ENCODE results near the gene HAPLN2.
"Not testable (repeated sequence)": the region's sequence is repeated elsewhere in the genome, so short reads cannot be mapped to it uniquely, and the experiment has no call there.

HAPLN2 gene

DNA sequence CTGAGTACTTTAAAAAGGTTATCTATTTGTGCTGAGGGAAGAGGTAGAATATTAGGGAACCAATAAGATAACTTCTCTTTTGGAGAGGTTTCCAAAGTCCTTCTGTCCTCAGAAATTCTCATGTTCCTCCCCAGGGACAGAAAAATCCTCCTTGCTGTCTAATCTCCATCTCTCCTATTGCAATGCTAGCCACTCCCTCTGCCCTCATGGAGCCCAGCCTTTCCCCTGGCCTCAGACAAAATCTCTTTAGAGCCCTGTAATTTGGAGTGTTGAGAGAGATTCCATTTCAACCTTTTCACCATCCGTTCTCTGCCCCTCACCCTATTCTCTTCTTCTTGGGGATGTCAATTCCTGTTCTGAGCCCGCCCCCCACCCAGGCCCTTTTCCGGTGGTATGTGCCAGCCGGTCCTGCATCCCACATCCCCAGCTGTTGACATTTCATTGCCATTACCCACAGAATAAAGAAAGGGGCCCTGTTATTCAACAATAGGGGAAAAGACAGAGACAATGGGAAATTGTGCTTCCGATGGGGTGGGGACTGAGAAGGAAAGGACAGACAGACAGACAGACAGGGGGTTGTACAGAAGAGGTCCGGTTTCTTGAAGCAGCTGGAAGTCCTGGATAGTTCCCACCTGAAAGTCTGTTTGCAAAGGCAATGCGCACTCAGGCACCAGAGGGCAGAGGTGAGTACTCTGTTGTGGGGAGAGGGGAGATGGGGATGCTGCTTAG, at the start of gene HAPLN2:
HAPLN2 (plus strand) TSS at position 563 of the 729 bp plus-strand sequence. CDS start 4,076 bp downstream, outside the sequence.
- no peak for DNase-seq (ENCODE audit: low spot score)

DNA sequence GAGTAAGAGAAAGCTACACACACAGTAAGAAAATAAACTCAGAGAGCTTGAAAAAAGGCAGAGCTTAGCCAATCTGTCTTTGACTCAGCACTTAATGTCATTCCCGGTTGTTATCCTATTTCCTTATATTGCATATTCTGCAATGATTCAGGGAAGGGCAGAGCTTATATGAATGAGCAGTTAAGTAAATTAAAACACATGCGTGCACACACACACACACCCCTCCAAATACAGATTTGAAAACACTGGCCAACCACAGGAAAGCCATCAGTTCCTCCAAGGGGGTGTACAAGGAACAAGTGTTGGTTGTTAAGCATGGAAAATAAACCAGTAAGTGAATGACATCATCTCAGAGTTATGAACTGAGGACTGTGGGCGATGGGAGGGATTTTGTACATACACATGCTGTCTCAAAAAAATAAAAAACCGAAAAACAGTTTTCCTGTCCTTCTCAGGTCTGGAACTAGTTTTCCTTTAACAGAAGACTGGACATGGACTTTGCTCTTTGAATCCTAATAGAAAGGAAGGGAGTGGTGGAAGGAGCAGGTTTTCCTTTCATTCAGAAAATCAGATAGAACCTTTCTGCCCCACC, 47.9 kb upstream of the HAPLN2 start:
- DNase-seq (ENCODE audit: low spot score): peak; percentile 82

- DNase-seq (ENCODE audit: low spot score): peak; percentile 94
Measured at GRCh38 chr1:156571919-156572662, 47.1 kb upstream of the HAPLN2 start, which contains the start of gene IQGAP3. Gene IQGAP3 (minus strand): TSS chr1:156572565. CDS start chr1:156572529, 36 bp downstream.

DNA sequence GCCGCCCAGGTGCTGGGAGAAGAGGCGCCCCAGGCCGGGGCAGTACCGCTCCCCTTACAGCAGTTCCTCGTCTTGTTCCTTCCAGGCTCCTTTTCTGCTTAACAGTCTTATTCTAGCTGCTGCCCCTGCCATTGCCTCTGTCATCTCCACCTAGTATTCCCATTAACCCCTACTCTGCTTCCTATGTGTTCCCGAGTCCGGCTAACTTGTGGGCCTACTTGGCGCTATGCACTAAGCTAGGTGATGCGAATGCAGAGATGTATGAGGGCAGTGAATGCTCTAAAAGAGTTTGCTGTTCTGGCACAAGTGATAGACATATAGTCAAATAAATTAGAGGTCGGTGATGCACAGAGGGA, 46.6 kb upstream of the HAPLN2 start:
- DNase-seq (ENCODE audit: low spot score): no peak

GRCh38 chr1:156574039-156574633, 45.1 kb upstream of the HAPLN2 start:
- DNase-seq (ENCODE audit: low spot score): no peak

- DNase-seq (ENCODE audit: low spot score): no peak
Measured at GRCh38 chr1:156577550-156577949, 41.7 kb upstream of the HAPLN2 start.

DNA sequence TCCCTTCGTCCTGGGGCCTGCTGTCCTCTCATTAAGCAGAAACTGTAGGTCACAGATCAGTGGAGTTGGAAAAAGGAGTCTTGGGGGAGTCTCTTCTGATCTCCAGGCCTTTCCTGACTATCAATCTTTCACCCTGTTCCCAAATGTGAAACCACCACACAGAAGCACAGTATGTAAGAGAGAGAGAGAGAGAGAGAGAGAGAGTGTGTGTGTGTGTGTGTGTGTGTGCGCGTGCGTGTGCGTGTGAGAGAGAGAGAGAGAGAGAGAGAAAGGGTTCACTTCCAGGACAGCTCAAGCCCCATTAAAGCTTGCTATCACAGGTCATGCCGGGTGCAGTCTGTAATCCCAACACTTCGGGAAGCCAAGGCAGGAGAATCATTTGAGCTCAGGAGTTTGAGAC, 41.2 kb upstream of the HAPLN2 start:
- no peak for DNase-seq (ENCODE audit: low spot score)

DNA sequence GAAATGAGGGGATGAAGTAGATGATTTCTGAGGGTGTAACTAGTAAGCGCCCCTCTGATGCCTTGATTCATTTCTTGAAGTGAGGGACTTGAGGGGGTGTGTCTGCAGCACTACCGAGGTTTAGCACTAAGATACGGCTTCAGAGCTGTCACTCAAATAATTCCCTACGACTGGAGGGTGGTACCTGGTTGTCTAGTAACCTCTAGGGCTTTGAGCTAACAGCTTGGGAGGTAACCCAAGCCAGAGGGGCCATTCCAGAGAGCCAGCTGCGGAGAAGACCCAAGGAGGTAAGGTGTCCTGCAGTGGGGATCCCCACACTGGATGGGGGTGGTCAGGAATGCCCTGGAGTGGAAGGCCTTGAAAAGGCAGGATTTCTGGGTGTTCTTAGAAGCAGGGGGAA, 39.7 kb upstream of the HAPLN2 start, which contains the start of gene TTC24:
TTC24 (plus strand) TSS at position 252 of the 400 bp plus-strand sequence. CDS start 1,642 bp downstream, outside the sequence.
- DNase-seq (ENCODE audit: low spot score): no peak

DNA sequence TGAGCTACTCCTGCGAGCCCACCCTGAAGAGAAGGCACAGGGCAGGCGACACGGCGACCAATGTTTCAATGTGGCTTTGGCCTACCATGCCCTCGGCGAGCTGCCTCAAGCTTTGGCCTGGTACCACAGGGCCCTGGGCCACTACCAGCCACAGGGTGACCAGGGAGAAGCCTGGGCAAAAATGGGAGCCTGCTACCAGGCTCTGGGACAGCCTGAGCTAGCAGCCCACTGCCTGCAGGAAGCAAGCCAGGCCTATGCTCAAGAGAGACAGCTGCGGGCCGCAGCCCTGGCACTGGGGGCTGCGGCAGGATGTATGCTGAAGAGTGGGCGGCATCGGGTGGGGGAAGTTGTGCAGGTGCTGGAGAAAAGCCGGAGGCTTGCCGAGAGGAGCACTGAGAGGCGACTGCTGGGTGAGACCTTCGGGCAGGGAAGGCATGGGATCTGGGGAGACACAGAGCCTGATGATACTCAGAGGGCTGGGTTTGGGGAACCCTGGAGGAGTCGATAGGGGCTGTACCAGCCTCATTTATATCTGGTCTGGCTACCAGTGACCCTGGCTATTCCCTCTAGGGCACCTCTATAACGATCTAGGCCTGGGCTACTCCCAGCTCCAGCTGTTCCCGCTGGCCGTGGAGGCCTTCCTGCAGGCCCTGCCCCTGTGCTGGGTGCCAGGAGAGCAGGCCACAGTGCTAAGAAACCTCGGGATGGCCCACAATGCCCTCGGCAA, 37.4 kb upstream of the HAPLN2 start:
- no peak for DNase-seq (ENCODE audit: low spot score)

DNA sequence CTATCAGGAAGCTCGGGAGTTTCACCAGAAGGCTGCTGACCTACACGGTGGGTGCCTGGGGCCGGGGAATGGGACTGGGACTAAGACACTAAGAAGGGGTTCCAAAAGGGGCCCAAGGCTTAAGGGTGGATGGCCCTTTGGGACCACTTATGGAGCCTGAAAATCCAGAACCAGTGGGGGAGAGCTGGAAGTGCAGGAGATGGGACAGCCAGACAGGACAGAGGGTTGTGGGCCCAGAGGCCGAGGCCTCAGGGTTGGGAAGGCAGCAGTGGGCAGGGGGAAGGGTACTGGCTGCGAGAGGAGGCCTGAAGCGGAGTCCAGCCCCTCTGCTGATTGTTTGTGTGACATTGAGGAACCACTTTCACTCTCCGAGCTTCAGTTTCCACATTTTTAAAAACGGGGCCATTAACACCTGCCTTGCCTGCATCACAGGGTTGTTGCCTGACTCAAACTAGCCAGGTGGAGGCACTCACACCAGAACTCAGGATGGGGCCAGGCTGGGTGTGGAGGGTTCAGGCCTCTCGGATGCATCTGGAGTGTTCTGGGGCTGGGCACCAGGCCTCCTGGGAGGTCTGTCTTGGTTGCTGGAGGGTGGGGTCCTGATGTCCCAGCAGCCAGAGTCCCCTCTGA, 36.7 kb upstream of the HAPLN2 start:
- DNase-seq (ENCODE audit: low spot score): no peak

DNA sequence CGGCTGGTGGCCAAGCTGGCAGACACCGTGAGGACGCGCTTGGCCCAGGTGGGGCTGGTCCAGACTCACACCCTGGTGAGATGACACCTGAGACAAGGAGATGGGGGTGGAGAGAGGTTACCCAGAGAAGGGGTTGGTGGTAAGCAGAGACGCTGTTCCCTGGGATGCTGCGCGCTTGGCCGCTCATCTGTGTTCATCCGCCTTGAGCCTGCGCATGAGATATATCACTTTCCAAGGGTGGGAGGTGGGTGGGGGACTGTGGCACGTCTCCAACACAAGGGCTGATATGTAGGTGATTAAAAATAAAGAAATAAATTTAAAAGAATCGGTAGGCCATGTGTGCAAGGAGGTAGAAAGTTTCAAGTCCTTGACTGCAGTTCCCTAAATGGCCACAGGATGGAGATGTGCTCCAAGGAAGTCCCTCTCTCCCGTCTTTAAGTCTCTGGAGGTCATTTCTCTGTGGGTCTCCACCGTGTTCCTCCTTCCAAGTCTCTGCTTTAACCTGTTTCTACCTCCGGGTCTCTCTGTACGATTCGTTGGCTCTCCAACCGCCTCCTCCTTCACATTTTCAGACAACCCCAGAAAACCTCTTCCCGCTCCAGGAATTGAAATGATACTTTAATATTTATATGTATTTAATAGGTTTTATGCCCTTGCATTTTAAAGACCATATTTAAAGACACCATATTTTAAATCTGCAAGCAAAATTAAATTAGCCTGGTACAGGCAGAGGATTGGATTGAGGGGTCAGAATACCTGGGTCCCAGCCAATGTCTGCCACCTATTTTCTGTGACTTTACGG, 35.2 kb upstream of the HAPLN2 start:
- peak; percentile 73 for DNase-seq (ENCODE audit: low spot score)

DNA sequence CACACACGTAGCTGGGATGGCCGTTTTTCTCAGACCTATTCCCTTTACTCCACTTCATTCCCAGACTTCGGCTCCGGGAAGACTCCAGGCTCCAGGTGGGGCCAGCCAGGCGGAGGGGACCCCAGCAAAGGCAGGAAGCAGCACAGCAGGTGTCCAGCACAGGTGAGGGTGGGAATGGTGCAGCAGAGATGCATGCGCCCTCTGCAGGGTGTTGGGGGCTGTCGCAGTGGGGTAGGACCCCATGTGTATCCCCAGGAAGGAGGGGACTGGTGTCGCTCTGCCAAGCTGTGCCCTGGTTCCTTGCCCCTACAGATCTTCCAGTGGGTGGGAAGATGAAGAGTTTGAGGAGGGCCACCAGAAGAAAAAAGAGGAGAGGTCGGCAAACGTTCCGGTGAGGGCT, 34.4 kb upstream of the HAPLN2 start:
- DNase-seq (ENCODE audit: low spot score): no peak

DNA sequence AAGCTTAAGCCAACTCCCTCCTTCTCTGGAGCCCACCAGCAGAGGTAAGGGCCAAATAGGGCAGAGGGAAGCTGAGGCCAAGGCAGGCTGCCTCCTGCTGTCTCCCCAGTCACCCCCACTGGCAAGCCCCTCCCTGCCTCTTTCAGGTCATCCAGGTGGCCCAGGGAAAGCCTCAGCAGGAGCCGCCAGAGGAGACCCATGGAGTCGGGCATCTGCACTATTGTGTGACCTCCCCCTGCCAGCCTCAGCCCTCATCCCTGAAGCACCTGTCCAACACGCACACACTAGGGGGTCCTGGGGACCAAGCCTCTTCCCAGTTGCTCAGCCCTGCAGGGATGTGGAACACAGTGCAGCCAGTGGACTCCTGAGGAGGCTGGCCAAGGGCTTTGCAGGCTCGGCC, 32.9 kb upstream of the HAPLN2 start:
- no peak for DNase-seq (ENCODE audit: low spot score)

DNA sequence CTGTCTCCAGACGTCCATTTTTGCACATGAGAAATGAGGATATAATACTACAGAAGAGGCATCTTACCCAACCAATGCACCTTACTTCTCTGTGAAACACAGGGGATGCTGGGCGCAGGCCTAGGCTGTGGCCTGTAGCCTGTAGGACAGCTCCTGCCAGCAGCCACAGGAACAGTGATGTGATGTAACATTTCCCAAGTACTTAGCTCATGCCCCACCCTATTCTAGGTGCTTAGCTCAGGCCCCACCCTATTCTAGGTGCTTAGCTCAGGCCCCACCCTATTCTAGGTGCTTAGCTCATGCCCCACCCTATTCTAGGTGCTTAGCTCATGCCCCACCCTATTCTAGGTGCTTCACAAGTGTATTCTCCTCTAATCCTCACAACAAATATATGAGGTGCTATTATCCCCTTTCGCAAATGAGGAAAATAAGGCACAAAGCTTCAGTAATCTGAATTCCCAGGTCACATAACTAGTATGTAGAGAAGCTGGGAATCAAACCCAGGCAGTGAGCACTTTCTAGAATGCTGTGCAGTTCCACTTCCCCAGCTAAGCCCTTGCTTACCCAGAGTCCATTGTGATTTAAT, 32.2 kb upstream of the HAPLN2 start:
- no peak for DNase-seq (ENCODE audit: low spot score)

DNA sequence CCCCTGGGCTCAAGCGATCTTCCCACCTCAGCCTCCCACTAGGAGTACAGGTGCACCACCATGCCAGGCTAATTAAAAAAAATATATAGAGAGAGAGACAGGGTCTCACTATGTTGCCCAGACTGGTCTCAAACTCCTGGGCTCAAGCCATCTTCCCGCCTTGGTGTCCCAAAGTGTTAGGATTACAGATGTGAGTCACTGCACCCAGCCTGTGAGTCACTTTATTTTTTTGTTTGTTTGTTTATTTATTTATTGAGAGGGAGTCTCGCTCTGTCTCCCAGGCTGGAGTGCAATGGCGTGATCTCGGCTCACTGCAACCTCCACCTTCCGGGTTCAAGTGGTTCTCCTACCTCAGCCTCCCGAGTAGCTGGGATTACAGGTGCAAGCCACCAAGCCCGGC, 31.3 kb upstream of the HAPLN2 start:
- not testable (repeated sequence) for DNase-seq (ENCODE audit: low spot score)

- no peak for DNase-seq (ENCODE audit: low spot score)
Measured at GRCh38 chr1:156589546-156589945, 29.7 kb upstream of the HAPLN2 start.

DNA sequence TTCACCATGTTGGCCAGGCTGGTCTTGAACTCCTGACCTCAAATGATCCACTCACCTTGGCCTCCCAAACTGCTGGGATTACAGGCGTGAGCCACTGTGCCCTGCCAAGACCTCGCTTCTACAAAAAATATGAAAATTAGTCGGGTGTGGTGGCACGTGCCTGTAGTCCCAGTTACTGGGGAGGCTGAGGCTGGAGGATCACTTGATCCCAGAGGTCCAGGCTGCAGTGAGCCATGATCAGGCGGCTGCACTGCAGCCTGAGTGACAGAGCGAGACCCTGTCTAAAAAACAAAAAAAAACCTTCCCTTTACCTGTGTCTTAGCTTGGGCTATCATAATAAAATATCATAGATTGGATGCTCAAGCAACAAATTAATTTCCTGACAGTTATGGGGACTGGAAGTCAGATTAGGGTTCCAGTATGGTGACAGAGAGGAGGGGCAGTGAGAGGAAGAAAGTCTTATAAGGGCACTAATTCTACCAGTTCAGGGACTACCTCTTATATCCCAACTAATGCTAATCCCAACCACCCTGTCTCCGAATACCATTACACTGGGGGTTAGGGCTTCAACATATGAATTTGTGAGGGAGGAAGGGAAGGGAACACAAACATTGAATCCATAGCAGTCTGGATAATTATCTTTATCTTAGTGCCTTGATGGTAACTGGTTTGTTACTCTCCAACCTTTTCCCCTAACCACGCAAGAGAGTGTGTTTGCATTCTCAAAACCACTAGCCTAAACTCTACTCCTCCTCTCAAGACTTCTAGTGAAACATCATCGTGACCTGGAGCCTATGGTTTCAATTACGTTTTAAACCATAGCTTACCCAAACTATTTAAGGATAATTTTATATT, 28.7 kb upstream of the HAPLN2 start:
- no peak for DNase-seq (ENCODE audit: low spot score)

- no peak for DNase-seq (ENCODE audit: low spot score)
Measured at GRCh38 chr1:156591181-156591431, 28.1 kb upstream of the HAPLN2 start.

DNA sequence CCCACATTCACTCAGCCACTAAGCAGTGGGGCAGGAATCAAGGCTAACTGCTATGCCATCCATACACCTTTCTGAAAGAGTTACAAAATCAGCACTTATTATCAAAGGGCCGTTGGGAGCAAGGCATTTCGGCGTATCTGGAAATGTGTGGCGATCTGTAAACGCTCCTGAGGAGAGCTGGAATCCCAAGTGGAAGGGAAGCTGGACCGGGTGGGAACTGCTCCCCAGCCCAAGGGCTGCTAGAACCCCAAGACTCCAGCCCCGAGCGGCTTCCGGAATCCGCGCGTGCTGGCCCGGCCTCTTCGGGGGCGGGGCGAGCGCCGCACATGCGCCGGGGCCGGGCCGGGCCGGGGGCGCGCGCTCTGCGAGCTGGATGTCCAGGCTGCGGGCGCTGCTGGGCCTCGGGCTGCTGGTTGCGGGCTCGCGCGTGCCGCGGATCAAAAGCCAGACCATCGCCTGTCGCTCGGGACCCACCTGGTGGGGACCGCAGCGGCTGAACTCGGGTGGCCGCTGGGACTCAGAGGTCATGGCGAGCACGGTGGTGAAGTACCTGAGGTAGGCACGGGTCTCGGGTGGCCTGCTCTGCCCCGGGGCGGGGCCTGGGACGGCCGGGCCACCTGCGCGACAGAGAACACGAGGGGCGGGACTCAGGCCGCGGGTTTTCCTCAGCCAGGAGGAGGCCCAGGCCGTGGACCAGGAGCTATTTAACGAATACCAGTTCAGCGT, 27.6 kb upstream of the HAPLN2 start, which contains the start of gene NAXE:
NAXE (plus strand) TSS at position 345 of the 726 bp plus-strand sequence; CDS start at position 374, 29 bp downstream.
- DNase-seq (ENCODE audit: low spot score): peak; percentile 90

Measured in AG08396 (cell line).